NOMO-1 (cell line): ENCODE measurements around the gene ADCY2.

Experiments
- DNase-seq, 2 experiments: peaks; one replicate each; lab custom pipeline; 2025; ENCODE audit not compliant: unreplicated experiment in 2 of 2; lab: John Stamatoyannopoulos, UW

ADCY2 gene

DNA sequence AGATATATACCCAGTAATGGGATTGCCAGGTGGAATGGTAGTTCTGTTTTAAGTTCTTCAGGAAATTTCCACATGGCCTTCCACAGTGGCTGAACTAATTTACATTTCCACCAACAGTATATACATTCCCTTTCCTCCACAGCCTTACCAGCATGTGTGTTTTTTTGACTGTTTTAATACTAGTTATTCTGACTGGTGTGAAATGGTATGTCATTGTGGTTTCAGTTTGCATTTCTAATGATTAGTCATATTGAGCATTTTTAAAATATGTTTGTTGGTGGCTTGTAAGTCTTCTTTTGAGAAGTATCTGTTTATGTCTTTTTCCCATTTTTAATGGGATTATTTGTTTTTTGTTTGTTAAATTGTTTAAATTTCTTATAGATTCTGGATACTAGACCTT is 246.1 kb downstream of the ADCY2 start:
- DNase-seq = no peak

DNA sequence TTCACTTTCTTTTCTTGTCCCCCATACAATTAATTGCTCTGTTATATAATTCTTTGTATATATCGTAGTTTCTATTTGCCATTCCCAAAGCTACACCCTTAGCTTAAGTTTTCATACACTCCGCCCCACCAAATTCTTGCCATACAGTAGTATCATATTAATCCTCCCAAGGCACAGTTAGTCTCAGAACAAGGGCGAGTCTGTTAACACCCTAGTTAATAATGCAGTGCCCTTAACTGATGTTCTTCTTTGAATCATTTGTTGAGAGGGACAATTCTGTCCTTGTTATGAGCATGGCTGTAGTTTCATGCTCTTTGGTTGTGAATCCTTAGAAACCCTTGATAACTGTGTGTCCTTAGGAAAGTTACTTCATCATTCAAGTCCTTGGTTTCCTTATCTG is 248.8 kb downstream of the ADCY2 start:
- no peak for DNase-seq

GRCh38 chr5:7650755-7651154 is 254.8 kb downstream of the ADCY2 start:
- no peak for DNase-seq

DNA sequence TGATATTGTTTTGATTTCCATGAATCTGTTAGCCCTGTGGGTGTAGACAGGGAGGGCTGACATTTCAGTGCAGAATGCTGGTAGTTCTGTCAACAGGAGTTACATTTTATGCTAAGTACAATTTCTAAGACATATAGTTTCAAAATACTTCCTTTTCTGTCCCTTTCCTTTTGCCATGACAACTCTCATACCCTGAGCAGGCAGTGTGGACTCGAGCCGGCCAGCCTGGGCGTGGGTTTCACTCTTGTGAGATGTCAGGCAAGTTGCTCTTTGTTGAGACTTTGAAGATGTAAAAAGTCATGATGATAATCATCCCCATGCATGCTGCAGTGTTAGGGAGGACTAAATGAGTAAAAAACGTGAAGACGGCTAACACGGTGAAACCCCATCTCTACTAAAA is 257.1 kb downstream of the ADCY2 start:
- no peak for DNase-seq

GRCh38 chr5:7657153-7657552 is 261.2 kb downstream of the ADCY2 start:
- no peak for DNase-seq

DNA sequence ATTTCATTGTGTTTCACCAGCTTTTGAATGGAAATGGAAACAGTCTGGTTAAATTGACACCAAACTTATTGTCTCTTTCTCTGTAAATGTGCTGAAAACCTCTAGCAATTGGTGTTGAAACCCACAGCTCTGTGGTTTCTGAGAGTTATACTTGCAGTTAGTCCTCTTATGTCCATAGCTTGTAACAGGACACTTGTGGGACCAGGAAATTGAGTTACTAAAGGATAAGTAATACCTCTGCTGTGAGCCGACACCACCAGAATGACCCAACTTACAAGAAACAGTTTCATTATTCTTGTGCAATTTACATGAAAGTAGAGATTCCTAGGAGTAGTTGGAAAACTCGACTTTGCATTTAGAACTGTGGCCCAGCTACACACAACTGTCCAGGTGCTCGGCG is 263.5 kb downstream of the ADCY2 start:
- DNase-seq = no peak

DNA sequence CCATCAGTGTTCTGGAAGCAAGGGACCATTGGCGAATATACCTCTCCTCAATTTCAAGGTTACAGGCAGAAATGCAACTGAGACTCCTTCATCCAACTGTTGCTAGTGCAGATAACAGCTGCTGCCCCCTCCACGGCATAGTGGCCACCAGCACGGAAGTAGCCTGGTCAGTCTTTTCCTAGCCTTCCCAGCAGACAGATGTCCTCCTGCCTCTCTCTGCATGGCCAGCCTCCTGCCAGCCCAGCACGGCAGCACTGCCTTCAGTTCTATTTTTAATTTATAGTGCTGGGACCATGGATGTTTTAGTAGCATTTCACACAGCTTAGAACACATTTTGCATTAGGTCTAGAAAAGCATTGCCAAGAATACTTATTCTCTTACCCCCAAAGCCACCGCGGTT is 266.4 kb downstream of the ADCY2 start:
- no peak for DNase-seq

GRCh38 chr5:7663808-7664207 is 267.9 kb downstream of the ADCY2 start:
- DNase-seq = no peak

GRCh38 chr5:7664208-7664607 is 268.3 kb downstream of the ADCY2 start:
- no peak for DNase-seq

DNA sequence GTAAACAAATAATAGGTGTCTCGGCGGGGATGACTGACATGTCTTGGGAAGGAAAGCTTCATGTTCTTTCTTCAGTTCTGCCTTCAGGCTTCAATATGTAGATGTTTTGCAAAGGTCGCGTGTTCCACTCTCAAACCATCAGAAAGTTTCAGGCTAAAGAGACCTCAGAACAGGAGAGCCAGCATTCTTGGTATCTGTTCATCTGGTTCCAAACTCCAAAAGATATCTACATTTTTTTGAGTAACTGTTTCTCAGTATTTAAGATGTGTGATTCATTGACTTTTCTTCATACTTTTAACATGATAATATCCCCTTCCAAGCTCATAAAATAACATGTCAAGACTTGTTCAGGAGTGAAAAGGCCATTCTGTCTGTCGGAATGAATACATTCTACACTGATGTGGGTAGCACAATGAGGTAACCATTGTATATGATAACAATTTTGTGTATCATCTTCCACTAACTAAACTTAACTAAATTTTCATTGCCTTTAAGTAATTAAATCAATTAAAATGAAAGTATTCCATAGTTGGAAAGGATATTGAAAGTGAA is 271.4 kb downstream of the ADCY2 start:
- DNase-seq = no peak

DNA sequence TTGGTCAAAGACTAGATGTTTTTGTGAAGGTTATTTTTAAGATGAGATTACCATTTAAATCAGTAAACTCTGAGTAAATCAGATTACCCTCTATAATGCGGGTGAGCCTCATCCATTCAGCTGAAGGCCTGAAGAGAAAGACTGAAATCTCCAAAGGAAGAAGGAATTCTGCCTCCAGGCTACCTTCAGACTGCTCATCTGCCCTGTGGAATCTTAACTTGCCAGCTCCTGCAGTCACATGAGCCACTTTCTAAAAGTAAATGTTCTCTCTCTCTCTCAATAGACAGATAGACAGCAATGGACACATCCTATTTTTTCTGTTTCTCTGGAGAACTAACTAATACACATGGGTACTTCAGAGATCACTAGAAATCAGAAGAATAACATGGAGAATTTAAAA is 272.2 kb downstream of the ADCY2 start:
- no peak for DNase-seq

GRCh38 chr5:7668627-7669026 is 272.7 kb downstream of the ADCY2 start:
- DNase-seq = no peak

GRCh38 chr5:7671381-7671993 is 275.5 kb downstream of the ADCY2 start:
- DNase-seq = no peak

GRCh38 chr5:7673658-7674057 is 277.7 kb downstream of the ADCY2 start:
- DNase-seq = no peak

- no peak for DNase-seq
These were observed 280.5 kb downstream of the ADCY2 start for GRCh38 chr5:7676455-7676854.

DNA sequence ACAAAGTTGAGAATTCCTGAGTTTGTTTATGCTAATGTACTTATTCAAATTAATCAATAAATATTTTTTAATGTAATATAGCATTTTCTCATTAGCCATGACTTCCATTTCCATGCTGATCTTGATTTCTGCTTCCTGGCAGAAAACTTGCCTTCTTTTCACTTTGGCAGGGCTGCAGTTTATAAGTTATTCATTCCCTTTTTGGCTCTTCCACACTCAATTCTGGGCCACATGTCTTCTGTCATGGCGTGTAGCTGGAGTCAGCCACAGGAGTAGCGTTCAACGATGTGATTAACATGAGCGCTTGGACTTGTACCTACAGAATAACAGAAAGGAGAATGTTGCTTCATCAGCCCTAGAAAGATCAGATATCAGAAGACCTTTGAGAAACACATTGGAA is 282.1 kb downstream of the ADCY2 start:
- DNase-seq = no peak

DNA sequence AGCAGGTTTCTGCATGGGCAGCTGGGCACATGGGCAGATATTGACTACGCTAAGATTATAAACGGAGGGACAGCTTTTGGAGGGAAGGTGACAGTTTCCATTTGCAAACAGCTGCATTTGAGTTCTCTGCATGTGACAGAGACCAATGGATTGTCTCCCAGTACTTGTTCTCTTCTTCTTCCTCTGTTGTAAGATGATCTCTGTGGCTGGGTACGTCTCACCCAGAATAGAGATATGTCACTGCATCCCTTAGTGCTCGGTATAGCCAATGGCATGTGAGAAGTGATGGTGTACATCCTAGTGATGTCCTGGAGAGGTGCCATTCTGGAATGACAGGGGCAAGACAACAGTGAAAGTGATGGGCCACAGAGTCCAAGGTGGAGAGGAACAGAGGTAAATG is 283.7 kb downstream of the ADCY2 start:
- no peak for DNase-seq

- no peak for DNase-seq
These were observed 284.3 kb downstream of the ADCY2 start for GRCh38 chr5:7680260-7680659.

GRCh38 chr5:7682379-7682778 is 286.4 kb downstream of the ADCY2 start:
- no peak for DNase-seq

DNA sequence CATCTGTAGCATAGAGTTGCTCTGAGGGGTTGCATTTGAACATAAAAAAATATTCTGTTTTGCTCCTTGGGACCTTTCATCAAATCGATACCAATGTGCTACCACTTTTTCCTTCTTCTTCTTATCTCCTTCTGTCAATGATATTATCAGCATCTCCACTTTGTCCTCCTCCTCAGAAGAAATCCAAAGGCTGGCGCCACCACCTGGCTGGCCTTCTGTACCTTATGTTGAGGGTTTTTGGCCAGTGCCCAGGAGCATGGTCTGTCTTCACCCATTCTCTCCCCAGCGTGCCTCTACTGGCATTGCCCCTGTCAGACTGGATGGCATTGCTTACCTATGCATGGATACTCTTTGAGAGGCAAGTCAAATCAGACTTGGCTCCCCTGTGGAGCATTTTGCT is 287.8 kb downstream of the ADCY2 start:
- no peak for DNase-seq

DNA sequence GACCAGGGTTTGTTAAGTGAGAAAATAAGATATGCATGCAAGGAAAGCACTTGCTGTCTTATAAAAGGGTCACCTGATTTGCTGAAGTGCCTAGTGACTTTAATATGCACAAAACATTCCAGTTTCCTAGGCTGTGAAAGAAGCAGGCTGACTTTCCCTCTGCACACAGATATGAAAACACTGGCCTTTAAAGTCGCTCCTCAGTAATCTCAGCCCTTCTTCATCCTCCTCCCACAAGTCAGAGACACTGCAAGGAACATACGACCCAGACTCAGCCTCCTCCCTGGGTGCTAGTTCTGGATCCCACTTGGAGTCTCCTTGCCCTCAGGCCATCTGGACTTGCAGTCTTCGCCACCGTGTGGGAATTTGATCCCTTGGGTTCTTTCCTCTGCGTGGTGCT is 288.9 kb downstream of the ADCY2 start:
- no peak for DNase-seq

DNA sequence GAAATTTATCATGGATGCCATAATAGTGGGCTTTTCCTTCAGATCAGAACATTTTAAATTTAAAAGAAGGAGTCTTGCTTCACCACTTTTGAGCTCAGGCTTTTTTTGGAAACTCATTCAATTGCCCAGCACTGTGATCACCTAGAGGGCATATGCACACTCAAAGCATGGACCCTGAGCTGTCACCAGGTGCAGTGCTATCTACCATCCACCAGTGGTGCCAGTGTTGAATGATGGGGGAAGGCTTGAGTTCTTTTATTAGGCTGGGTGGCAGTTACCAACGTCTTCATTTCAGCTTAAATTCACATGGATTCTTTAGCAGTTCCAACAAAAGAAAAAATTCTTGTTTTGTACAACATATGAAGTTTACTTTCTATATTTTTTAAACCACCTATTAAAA is 290.9 kb downstream of the ADCY2 start:
- no peak for DNase-seq

- DNase-seq = no peak
These were observed 294.6 kb downstream of the ADCY2 start for GRCh38 chr5:7690557-7690956.
